Esophagus squamous epithelium (tissue), 5 donors: Measurements from ENCODE around the gene NELL1. TPM values are rescaled to one million over a fixed set of nuclear protein-coding genes. Genes with fewer than 3 reads are reported as not detected.

Experiments
- DNase-seq: peaks from one replicate; lab custom pipeline; 2025; lab: John Stamatoyannopoulos, UW
- H3K27ac ChIP-seq, 4 donors: fragments of 200-600 bp; sonication (generic); one replicate each; pipeline ENCODE4 v1.5.1; 2016 to 2019; ENCODE audit warnings: mild to moderate bottlenecking in 1 of 4
- H3K27me3 ChIP-seq, 4 donors: fragments of 200-600 bp; sonication (generic); 1 replicate in 3 of 4; 2 replicates in 1 of 4; pipeline versions ENCODE4 v1.5.1 to v1.6.0; 2017 to 2021; ENCODE audit warnings: antibody characterized with exemption in 1 of 4
- H3K36me3 ChIP-seq, 3 donors: fragments of 200-600 bp; sonication (generic); one replicate each; pipeline ENCODE4 v1.5.1; 2016 to 2019
- H3K4me1 ChIP-seq, 3 donors: fragments of 200-600 bp; sonication (generic); one replicate each; pipeline ENCODE4 v1.5.1; 2017 to 2019
- H3K4me3 ChIP-seq, 4 donors: fragments of 200-600 bp; sonication (generic); 1 replicate in 3 of 4; 2 replicates in 1 of 4; pipeline ENCODE4 v1.5.1; 2016 to 2019; ENCODE audit warnings: mild to moderate bottlenecking in 2 of 4, moderate library complexity in 1 of 4
- H3K9me3 ChIP-seq, 3 donors: fragments of 200-600 bp; sonication (generic); one replicate each; pipeline ENCODE4 v1.5.1; 2016 to 2019
- POLR2A ChIP-seq, 4 donors: fragments of 450-650 bp; IDR thresholded peaks; one replicate each; pipeline ENCODE4 v1.6.1; 2017; ENCODE audit warnings: antibody characterized with exemption in 4 of 4, mild to moderate bottlenecking in 4 of 4, moderate library complexity in 3 of 4
- WGBS, 2 donors: methylation state at CpG; one replicate each; pipeline ENCODE4 v1.1.5; 2018; 5-methylcytosine and 5-hydroxymethylcytosine counted together
- intact Hi-C: fragments of 100-400 bp; cut with DNase I; formaldehyde crosslinking; loops from one replicate; pipeline ENCODE4 v1.15.0; 2022
- total RNA-seq, 4 donors: library from RNA; depleted of rRNA; stranded (reverse); fragments of >200 nt; gene quantifications; one replicate each; pipeline ENCODE4 v1.1.0, GENCODE V29; 2016
- TF ChIP-seq, protein P1 (sequence below), 6 experiments: fragments of 450-650 bp in 4 of 6; fragments of 200-600 bp in 2 of 6; sonication (generic) in 2 of 6; IDR thresholded peaks; one replicate each; pipeline ENCODE4 v1.5.1; 2016 to 2019; ENCODE audit warnings: antibody characterized with exemption in 6 of 6, mild to moderate bottlenecking in 4 of 6, moderate library complexity in 4 of 6
- donor health status: DM: yes; HTN: yes; CAD: no.

Gene NELL1
- total RNA-seq, 4 donors from 2014 or later = 1.5 TPM; not detected in 3

DNA sequence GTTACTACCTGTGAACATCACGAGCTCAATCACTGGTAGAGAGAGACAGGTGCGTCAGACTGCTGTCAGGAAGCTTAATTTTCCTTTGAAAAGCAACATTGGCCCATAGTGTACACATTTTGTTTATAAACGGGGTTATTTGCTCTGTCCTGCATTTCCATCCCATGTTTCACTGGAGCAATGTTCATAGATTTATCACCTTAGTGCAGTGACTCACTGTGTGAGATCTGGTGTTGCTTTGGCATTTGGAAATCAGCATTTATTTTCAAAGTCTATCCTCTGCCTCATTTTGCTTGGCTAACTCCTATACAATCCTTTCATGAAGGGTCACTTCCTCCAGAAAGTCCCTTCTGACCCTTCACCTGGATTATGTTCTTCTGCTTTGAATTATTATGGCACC is 529.1 kb downstream of the NELL1 start:
- no peaks in the 10 kb centered on the region for H3K27me3 ChIP-seq
- 45 to 53% methylated on average over 3 of the region's 3 CpGs for WGBS, 2 donors
- intact Hi-C loops = no loop called here

GRCh38 chr11:21205205-21205604 is 535.8 kb downstream of the NELL1 start:
- Histone ChIP-seq H3K36me3 (no peaks in the 10 kb centered on the region), H3K27me3 (no peaks in the 10 kb centered on the region), H3K27ac (no peak overlapping the region), H3K9me3 (no peaks in the 10 kb centered on the region), H3K4me3 (no peak overlapping the region), H3K4me1 (no peaks in the 10 kb centered on the region)
- WGBS, 2 donors = 93 to 100% methylated on average over 3 of the region's 8 CpGs
- no peak for DNase-seq
- intact Hi-C loops = no loop called here
- TF ChIP-seq, protein P1, sequence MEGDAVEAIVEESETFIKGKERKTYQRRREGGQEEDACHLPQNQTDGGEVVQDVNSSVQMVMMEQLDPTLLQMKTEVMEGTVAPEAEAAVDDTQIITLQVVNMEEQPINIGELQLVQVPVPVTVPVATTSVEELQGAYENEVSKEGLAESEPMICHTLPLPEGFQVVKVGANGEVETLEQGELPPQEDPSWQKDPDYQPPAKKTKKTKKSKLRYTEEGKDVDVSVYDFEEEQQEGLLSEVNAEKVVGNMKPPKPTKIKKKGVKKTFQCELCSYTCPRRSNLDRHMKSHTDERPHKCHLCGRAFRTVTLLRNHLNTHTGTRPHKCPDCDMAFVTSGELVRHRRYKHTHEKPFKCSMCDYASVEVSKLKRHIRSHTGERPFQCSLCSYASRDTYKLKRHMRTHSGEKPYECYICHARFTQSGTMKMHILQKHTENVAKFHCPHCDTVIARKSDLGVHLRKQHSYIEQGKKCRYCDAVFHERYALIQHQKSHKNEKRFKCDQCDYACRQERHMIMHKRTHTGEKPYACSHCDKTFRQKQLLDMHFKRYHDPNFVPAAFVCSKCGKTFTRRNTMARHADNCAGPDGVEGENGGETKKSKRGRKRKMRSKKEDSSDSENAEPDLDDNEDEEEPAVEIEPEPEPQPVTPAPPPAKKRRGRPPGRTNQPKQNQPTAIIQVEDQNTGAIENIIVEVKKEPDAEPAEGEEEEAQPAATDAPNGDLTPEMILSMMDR (IDR thresholded peaks at IDR 0.05) = no peak
- no peak for TF ChIP-seq POLR2A (IDR thresholded peaks at IDR 0.05)

More for the DNA sequence above, 529.1 kb downstream of the NELL1 start:
- Histone ChIP-seq H3K27ac (no peak overlapping the region), H3K9me3 (no peaks in the 10 kb centered on the region), H3K36me3 (no peaks in the 10 kb centered on the region), H3K4me3 (no peak overlapping the region), H3K4me1 (no peaks in the 10 kb centered on the region)
- no peak for DNase-seq
- no peak for TF ChIP-seq POLR2A (IDR thresholded peaks at IDR 0.05)
- TF ChIP-seq, protein P1 (IDR thresholded peaks at IDR 0.05) = no peak

DNA sequence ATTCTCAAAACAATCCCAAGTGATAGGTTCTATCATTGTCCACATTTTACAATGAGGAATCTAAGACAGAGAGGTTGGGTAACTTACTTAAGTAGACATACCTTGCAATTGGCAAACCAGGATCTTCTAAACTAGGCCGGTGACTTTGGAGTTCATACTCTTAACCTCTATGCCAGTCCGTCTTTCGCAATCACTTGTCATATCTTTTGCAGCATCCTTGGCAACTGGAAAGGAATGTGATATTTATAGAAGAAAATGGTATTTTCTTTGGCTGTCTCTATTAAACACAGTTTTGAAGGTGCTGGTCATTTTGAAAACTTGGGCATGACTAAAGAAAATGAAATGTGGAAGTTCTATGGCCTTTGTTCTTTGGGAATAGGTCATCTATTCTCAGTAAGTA is 556.5 kb downstream of the NELL1 start:
- no peak for DNase-seq
- intact Hi-C loops = no loop called here
- no peaks in the 10 kb centered on the region for H3K27me3 ChIP-seq
- WGBS, 2 donors = 77 to 90% methylated on average over 3 of the region's 3 CpGs
- no peaks in the 10 kb centered on the region for H3K4me1 ChIP-seq
- no peak overlapping the region for H3K27ac ChIP-seq
- TF ChIP-seq, protein P1 (IDR thresholded peaks at IDR 0.05) = no peak
- no peak for TF ChIP-seq POLR2A (IDR thresholded peaks at IDR 0.05)
- no peak overlapping the region for H3K4me3 ChIP-seq
- H3K36me3 ChIP-seq = no peaks in the 10 kb centered on the region
- no peaks in the 10 kb centered on the region for H3K9me3 ChIP-seq

DNA sequence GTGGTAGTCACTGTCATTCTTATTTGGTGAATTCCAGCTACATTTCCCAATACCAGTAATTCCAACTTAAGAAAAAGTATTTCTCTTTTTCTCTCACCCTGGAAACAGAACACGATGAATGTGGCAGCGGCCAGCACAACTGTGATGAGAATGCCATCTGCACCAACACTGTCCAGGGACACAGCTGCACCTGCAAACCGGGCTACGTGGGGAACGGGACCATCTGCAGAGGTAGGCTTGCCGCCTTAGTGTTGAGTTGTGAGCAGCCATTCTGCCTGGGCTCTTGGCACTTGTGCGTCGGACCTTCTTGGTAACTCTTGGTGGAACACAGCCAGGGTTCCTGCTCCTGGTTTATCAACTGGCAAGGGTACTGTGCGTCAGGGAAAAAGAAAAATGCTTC is 559.8 kb downstream of the NELL1 start:
- no peak for TF ChIP-seq POLR2A (IDR thresholded peaks at IDR 0.05)
- TF ChIP-seq, protein P1 (IDR thresholded peaks at IDR 0.05) = no peak
- H3K27me3 ChIP-seq = no peaks in the 10 kb centered on the region
- no peaks in the 10 kb centered on the region for H3K36me3 ChIP-seq
- no peaks in the 10 kb centered on the region for H3K9me3 ChIP-seq
- H3K4me3 ChIP-seq = no peak overlapping the region
- 85 to 90% methylated on average over 9 of the region's 9 CpGs for WGBS, 2 donors
- no peaks in the 10 kb centered on the region for H3K4me1 ChIP-seq
- DNase-seq = no peak
- H3K27ac ChIP-seq = no peak overlapping the region
- intact Hi-C loops = no loop called here

- Histone ChIP-seq H3K27me3 (no peaks in the 10 kb centered on the region), H3K9me3 (no peaks in the 10 kb centered on the region), H3K4me1 (no peaks in the 10 kb centered on the region), H3K4me3 (no peak overlapping the region), H3K27ac (no peak overlapping the region), H3K36me3 (no peaks in the 10 kb centered on the region)
- intact Hi-C loops = no loop called here
- TF ChIP-seq, protein P1 (IDR thresholded peaks at IDR 0.05) = no peak
- no peak for TF ChIP-seq POLR2A (IDR thresholded peaks at IDR 0.05)
- no peak for DNase-seq
- WGBS, 2 donors = 35 to 47% methylated on average over 1 of the region's 1 CpG
These were observed 580.8 kb downstream of the NELL1 start for GRCh38 chr11:21250196-21250595.
